Thyroid gland (tissue), 4 donors: ENCODE data around the gene SLC35B4.

Experiments
- POLR2A ChIP-seq, 2 donors: fragments of 450-650 bp; IDR thresholded peaks; one replicate each; pipeline ENCODE4 v1.6.1; 2017; ENCODE audit warnings: antibody characterized with exemption in 2 of 2, mild to moderate bottlenecking in 2 of 2, moderate library complexity in 1 of 2
- TF ChIP-seq, protein P1 (sequence below), 6 experiments: fragments of 200-600 bp in 3 of 6; fragments of 450-650 bp in 3 of 6; sonication (generic) in 3 of 6; IDR thresholded peaks; one replicate each; pipeline ENCODE4 v1.5.1; 2016 to 2019; ENCODE audit warnings: antibody characterized with exemption in 6 of 6, mild to moderate bottlenecking in 2 of 6, inconsistent platforms in 1 of 6, moderate library complexity in 1 of 6

- TF ChIP-seq, protein P1, sequence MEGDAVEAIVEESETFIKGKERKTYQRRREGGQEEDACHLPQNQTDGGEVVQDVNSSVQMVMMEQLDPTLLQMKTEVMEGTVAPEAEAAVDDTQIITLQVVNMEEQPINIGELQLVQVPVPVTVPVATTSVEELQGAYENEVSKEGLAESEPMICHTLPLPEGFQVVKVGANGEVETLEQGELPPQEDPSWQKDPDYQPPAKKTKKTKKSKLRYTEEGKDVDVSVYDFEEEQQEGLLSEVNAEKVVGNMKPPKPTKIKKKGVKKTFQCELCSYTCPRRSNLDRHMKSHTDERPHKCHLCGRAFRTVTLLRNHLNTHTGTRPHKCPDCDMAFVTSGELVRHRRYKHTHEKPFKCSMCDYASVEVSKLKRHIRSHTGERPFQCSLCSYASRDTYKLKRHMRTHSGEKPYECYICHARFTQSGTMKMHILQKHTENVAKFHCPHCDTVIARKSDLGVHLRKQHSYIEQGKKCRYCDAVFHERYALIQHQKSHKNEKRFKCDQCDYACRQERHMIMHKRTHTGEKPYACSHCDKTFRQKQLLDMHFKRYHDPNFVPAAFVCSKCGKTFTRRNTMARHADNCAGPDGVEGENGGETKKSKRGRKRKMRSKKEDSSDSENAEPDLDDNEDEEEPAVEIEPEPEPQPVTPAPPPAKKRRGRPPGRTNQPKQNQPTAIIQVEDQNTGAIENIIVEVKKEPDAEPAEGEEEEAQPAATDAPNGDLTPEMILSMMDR (IDR thresholded peaks at IDR 0.05): no peak
- no peak for TF ChIP-seq POLR2A (IDR thresholded peaks at IDR 0.05)
Observed at GRCh38 chr7:134293002-134293740, 23.6 kb downstream of the SLC35B4 start.
